WTC11 (cell line): Measurements from ENCODE around the gene RBP3. TPM values are rescaled to one million over a fixed set of nuclear protein-coding genes. Genes with fewer than 3 reads are reported as not detected.

ENCODE experiments used
- ATAC-seq: fragments of 200-7000 bp; cut with Tn5 transposase; 2 replicates; pipeline ENCODE4 v1.10.0; 2021; ENCODE audit warnings: mild to moderate bottlenecking, moderate library complexity
- CTCF ChIA-PET: fragments of 300-600 bp; sonication (Branson Sonifier 250); formaldehyde crosslinking; loops from one replicate; lab custom pipeline; 2021; ENCODE audit warnings: antibody characterized with exemption; lab: Charles Lee
- POLR2A ChIA-PET: fragments of 350-600 bp; sonication (Branson Sonifier 250); formaldehyde crosslinking; loops from one replicate; lab custom pipeline; 2021; ENCODE audit warnings: antibody characterized with exemption; lab: Charles Lee
- DNase-seq: peaks from one replicate; pipeline ENCODE4 v3.0.0; 2021; ENCODE audit warnings: low spot score
- H3K27ac Mint-ChIP-seq: 2 replicates; pipeline ENCODE4 v1.8.0; 2021; ENCODE audit warnings: mixed read lengths
- H3K27me3 Mint-ChIP-seq: 2 replicates; pipeline ENCODE4 v1.8.0; 2021; ENCODE audit warnings: low read depth, mild to moderate bottlenecking, moderate library complexity, mixed read lengths
- H3K36me3 Mint-ChIP-seq: 2 replicates; pipeline ENCODE4 v1.8.0; 2021; ENCODE audit warnings: mixed read lengths
- H3K4me1 Mint-ChIP-seq: 2 replicates; pipeline ENCODE4 v1.8.0; 2022; ENCODE audit warnings: mixed read lengths
- H3K4me3 Mint-ChIP-seq: 2 replicates; pipeline ENCODE4 v1.8.0; 2021; ENCODE audit warnings: mild to moderate bottlenecking, moderate library complexity, mixed read lengths
- H3K9me3 Mint-ChIP-seq: 2 replicates; pipeline ENCODE4 v1.8.0; 2021; ENCODE audit warnings: mixed read lengths
- ARID4B ChIP-seq: sonication (generic); formaldehyde crosslinking; IDR thresholded peaks from 2 replicates; pipeline ENCODE4 v1.8.0; 2023; ENCODE audit warnings: missing genetic modification reagents, mild to moderate bottlenecking, borderline replicate concordance
- ATF2 ChIP-seq: sonication (generic); formaldehyde crosslinking; IDR thresholded peaks from 2 replicates; pipeline ENCODE4 v1.8.1; 2022; ENCODE audit warnings: low read depth, missing genetic modification reagents, borderline replicate concordance
- CDX4 ChIP-seq: fragments of 250-450 bp; sonication (Bioruptor Pico); IDR thresholded peaks from 2 replicates; pipeline ENCODE4 v1.9.0; 2021; ENCODE audit warnings: moderate library complexity, mild to moderate bottlenecking, inconsistent platforms, borderline replicate concordance
- E2F1 ChIP-seq: sonication (generic); formaldehyde crosslinking; IDR thresholded peaks from 2 replicates; pipeline ENCODE4 v1.8.0; 2022; ENCODE audit warnings: mild to moderate bottlenecking, missing genetic modification reagents
- E2F4 ChIP-seq: sonication (generic); formaldehyde crosslinking; IDR thresholded peaks from 2 replicates; pipeline ENCODE4 v1.8.1; 2022; ENCODE audit warnings: low read depth, mild to moderate bottlenecking, moderate library complexity, missing genetic modification reagents, borderline replicate concordance
- FOXP4 ChIP-seq: sonication (generic); formaldehyde crosslinking; IDR thresholded peaks from 2 replicates; pipeline ENCODE4 v1.8.0; 2022; ENCODE audit warnings: mild to moderate bottlenecking, missing genetic modification reagents
- GABPB1 ChIP-seq: sonication (generic); formaldehyde crosslinking; IDR thresholded peaks from 2 replicates; pipeline ENCODE4 v1.8.1; 2023; ENCODE audit warnings: mild to moderate bottlenecking, missing genetic modification reagents
- GTF2I ChIP-seq: fragments of 250-450 bp; sonication (Bioruptor Pico); conservative IDR thresholded peaks from 2 replicates; pipeline ENCODE4 v1.4.0; 2021; ENCODE audit warnings: mild to moderate bottlenecking
- HMGA2 ChIP-seq: fragments of 250-450 bp; sonication (Bioruptor Pico); IDR thresholded peaks from 2 replicates; pipeline ENCODE4 v1.4.0; 2021; ENCODE audit warnings: mild to moderate bottlenecking, moderate library complexity
- JUN ChIP-seq: sonication (generic); formaldehyde crosslinking; IDR thresholded peaks from 2 replicates; pipeline ENCODE4 v1.8.0; 2023; ENCODE audit warnings: mild to moderate bottlenecking, missing genetic modification reagents
- KAT7 ChIP-seq: sonication (generic); formaldehyde crosslinking; IDR thresholded peaks from 2 replicates; pipeline ENCODE4 v1.8.1; 2023; ENCODE audit warnings: missing genetic modification reagents, mild to moderate bottlenecking, borderline replicate concordance
- MAX ChIP-seq: sonication (generic); formaldehyde crosslinking; IDR thresholded peaks from 2 replicates; pipeline ENCODE4 v1.8.0; 2022; ENCODE audit warnings: mild to moderate bottlenecking, missing genetic modification reagents
- NR3C1 ChIP-seq: sonication (generic); formaldehyde crosslinking; conservative IDR thresholded peaks from 2 replicates; pipeline ENCODE4 v1.8.1; 2023; ENCODE audit warnings: low read depth, mild to moderate bottlenecking, missing genetic modification reagents
- PRDM15 ChIP-seq: sonication (generic); formaldehyde crosslinking; IDR thresholded peaks from 2 replicates; pipeline ENCODE4 v1.8.0; 2022; ENCODE audit warnings: missing genetic modification reagents
- PRRX2 ChIP-seq: fragments of 250-450 bp; sonication (Bioruptor Pico); IDR thresholded peaks from 2 replicates; pipeline ENCODE4 v1.8.0; 2021; ENCODE audit warnings: mild to moderate bottlenecking
- ZBTB21 ChIP-seq: sonication (generic); formaldehyde crosslinking; IDR thresholded peaks from 2 replicates; pipeline ENCODE4 v1.8.1; 2023; ENCODE audit warnings: mild to moderate bottlenecking, missing genetic modification reagents, borderline replicate concordance
- ZNF219 ChIP-seq: sonication (generic); formaldehyde crosslinking; IDR thresholded peaks from 2 replicates; pipeline ENCODE4 v1.8.0; 2023; ENCODE audit warnings: missing genetic modification reagents, mild to moderate bottlenecking, borderline replicate concordance
- ZNF317 ChIP-seq: sonication (generic); formaldehyde crosslinking; IDR thresholded peaks from 2 replicates; pipeline ENCODE4 v1.8.1; 2023; ENCODE audit warnings: low read depth, mild to moderate bottlenecking, moderate library complexity, missing genetic modification reagents, borderline replicate concordance
- ZNF396 ChIP-seq: fragments of 250-450 bp; sonication (Bioruptor Pico); IDR thresholded peaks from 2 replicates; pipeline ENCODE4 v1.8.0; 2021; ENCODE audit warnings: mild to moderate bottlenecking, moderate library complexity, borderline replicate concordance
- total RNA-seq: library from RNA; stranded (reverse); gene quantifications from 3 replicates; pipeline ENCODE4 v1.2.3, GENCODE V29; 2021

RBP3 gene
- total RNA-seq, 1 experiment from 2014 or later = not detected

GRCh38 chr10:47314416-47314970, 33.7 kb upstream of the RBP3 start (continued):
- TF ChIP-seq CDX4 (CRISPR knock-in tag) (no peak), PRDM15 (CRISPR knock-in tag) (no peak), NR3C1 (CRISPR knock-in tag) (no peak), JUN (CRISPR knock-in tag) (no peak), ZNF396 (CRISPR knock-in tag) (no peak)

- H3K4me1 Mint-ChIP-seq = no peaks in the 10 kb centered on the region
- no peak overlapping the region for H3K27ac Mint-ChIP-seq
- no peaks in the 10 kb centered on the region for H3K36me3 Mint-ChIP-seq
- no peak for DNase-seq
- H3K4me3 Mint-ChIP-seq = no peak overlapping the region
- H3K9me3 Mint-ChIP-seq = peaks cover 4% of the 10 kb centered on the region
- no peaks in the 10 kb centered on the region for H3K27me3 Mint-ChIP-seq
- ChIA-PET POLR2A (no interaction called here), CTCF (interaction anchor here (1.0 to 1.5 kb wide), 3 partner anchors 25 to 291 kb away, joined by 4 to 5 read pairs (median 4); no protein-coding TSS in a partner anchor)
- no peak for ATAC-seq
- TF ChIP-seq GTF2I (CRISPR knock-in tag) = no peak
- no peak for TF ChIP-seq ZNF219 (CRISPR knock-in tag)
- no peak for TF ChIP-seq MAX (CRISPR knock-in tag)
- no peak for TF ChIP-seq GABPB1 (CRISPR knock-in tag)
- no peak for TF ChIP-seq ARID4B (CRISPR knock-in tag)
- no peak for TF ChIP-seq JUN (CRISPR knock-in tag)
- TF ChIP-seq KAT7 = no peak
- TF ChIP-seq E2F1 (CRISPR knock-in tag) = no peak
- no peak for TF ChIP-seq PRRX2
- TF ChIP-seq ATF2 (CRISPR knock-in tag) = no peak
- no peak for TF ChIP-seq HMGA2
- TF ChIP-seq ZNF317 (CRISPR knock-in tag) = no peak
- TF ChIP-seq FOXP4 = no peak
- TF ChIP-seq ZBTB21 (CRISPR knock-in tag) = no peak
- TF ChIP-seq NR3C1 (CRISPR knock-in tag) = no peak
- no peak for TF ChIP-seq E2F4 (CRISPR knock-in tag)
Observed at GRCh38 chr10:47315421-47315820, 32.7 kb upstream of the RBP3 start.
